ENCODE data around the gene RANBP17.
"Not testable (repeated sequence)": the region's sequence is repeated elsewhere in the genome, so short reads cannot be mapped to it uniquely, and the experiment has no call there.

RANBP17 gene

GRCh38 chr5:170861667-170861916 lies 226 bp upstream of the RANBP17 start:
- DNase-seq (ENCODE audit: low read depth), result no peak
- TF ChIP-seq CTCF (IDR thresholded peaks at IDR 0.05; ENCODE audit: insufficient read depth, low read depth, low read length, missing control alignments), result no peak
- H3K4me3 ChIP-seq (ENCODE audit: low read depth, low read length), result no peak overlapping the region

GRCh38 chr5:170863646-170864045 lies 1.8 kb downstream of the RANBP17 start:
- TF ChIP-seq CTCF (IDR thresholded peaks at IDR 0.05; ENCODE audit: insufficient read depth, low read depth, low read length, missing control alignments), result no peak
- H3K4me3 ChIP-seq (ENCODE audit: low read depth, low read length), result no peak overlapping the region
- no peak for DNase-seq (ENCODE audit: low read depth)

DNA sequence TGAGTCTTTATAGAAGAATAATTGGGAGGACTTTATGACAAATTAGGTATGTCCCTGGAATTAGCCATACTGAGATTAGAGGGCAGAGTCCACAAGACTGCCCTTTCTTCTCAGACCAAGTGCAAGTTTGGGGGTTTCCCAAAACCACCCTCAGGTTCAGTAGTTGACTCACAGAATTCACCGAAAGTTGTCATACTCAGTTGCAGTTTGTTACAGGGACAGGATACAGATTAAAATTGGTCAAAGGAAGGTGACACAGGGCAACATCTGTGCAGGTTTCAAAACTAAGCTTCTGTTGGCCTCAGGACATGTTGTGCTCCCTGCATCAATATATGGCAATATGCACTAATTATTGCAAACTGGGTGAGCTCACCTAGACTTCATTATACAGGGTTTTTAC lies 3.8 kb downstream of the RANBP17 start:
- TF ChIP-seq CTCF (IDR thresholded peaks at IDR 0.05; ENCODE audit: insufficient read depth, low read depth, low read length, missing control alignments), result no peak
- H3K4me3 ChIP-seq (ENCODE audit: low read depth, low read length), result no peak overlapping the region
- peak; percentile 59 for DNase-seq (ENCODE audit: low read depth)

- DNase-seq (ENCODE audit: low read depth), result no peak
- TF ChIP-seq CTCF (IDR thresholded peaks at IDR 0.05; ENCODE audit: insufficient read depth, low read depth, low read length, missing control alignments), result no peak
- H3K4me3 ChIP-seq (ENCODE audit: low read depth, low read length), result no peak overlapping the region
Measured at GRCh38 chr5:170867825-170868224, 6.0 kb downstream of the RANBP17 start.

DNA sequence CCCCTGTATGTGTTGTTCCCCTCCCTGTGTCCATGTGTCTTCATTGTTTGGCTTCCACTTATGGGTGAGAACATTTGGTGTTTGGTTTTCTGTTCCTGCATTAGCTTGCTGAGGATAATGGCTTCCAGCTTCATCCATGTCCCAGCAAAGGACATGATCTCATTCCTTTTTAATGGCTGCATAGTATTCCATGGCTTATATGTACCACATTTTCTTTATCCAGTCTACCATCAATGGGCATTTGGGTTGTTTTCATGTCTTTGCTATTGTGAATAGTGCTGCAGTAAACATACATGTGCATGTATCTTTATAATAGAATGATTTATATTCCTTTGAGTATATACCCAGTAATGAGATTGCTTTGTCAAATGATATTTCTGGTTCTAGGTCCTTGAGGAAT lies 8.6 kb downstream of the RANBP17 start:
- not testable (repeated sequence) for H3K4me3 ChIP-seq (ENCODE audit: low read depth, low read length); DNase-seq (ENCODE audit: low read depth)

DNA sequence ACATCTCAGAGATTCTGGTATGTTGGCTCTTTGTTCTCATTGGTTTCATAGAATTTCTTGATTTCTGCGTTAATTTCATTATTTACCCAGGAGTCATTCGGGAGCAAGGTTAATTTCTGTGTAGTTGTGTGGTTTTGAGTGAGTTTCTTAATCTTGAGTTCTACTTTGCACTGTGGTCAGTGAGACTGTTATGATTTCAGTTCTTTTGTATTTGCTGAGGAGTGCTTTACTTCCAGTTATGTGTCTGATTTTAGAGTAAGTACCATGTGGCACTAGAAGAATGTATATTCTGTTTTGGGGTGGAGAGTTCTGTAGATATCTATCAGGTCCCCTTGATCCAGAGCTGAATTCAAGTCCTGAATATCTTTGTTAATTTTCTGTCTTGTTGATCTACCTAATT lies 12.2 kb downstream of the RANBP17 start:
- DNase-seq (ENCODE audit: low read depth), result no peak
- no peak for TF ChIP-seq CTCF (IDR thresholded peaks at IDR 0.05; ENCODE audit: insufficient read depth, low read depth, low read length, missing control alignments)
- H3K4me3 ChIP-seq (ENCODE audit: low read depth, low read length), result no peak overlapping the region

DNA sequence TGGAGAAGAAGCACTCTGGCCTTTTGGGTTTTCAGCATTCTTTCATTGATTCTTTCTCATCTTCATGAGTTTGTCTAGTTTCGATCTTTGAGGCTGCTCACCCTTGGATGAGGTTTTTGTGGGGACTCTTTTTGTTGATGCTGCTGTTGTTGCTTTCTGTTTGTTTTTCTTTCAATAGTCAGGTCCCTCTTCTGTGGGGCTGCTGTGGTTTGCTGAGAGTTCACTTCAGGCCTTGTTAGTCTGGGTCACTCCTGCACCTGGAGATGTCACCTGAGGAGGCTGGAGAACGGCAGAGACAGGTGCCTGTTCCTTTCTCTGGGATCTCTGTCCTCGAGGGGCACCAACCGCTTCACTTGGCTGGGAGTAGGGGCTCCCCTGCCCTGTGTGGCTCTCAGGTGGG lies 14.0 kb downstream of the RANBP17 start:
- DNase-seq (ENCODE audit: low read depth), result no peak
- no peak overlapping the region for H3K4me3 ChIP-seq (ENCODE audit: low read depth, low read length)
- TF ChIP-seq CTCF (IDR thresholded peaks at IDR 0.05; ENCODE audit: insufficient read depth, low read depth, low read length, missing control alignments), result no peak

GRCh38 chr5:170880084-170880483 lies 18.3 kb downstream of the RANBP17 start:
- no peak for DNase-seq (ENCODE audit: low read depth)
- no peak for TF ChIP-seq CTCF (IDR thresholded peaks at IDR 0.05; ENCODE audit: insufficient read depth, low read depth, low read length, missing control alignments)
- H3K4me3 ChIP-seq (ENCODE audit: low read depth, low read length), result no peak overlapping the region

Data from GM12865 (cell line).